Hepatic stellate cell (primary cell): ENCODE data around the gene POLK.
"Not testable (repeated sequence)": the region's sequence is repeated elsewhere in the genome, so short reads cannot be mapped to it uniquely, and the experiment has no call there.

Source experiments
- DNase-seq: peaks from one replicate; pipeline ENCODE4 v3.0.0; 2011; ENCODE audit warnings: low spot score

POLK gene

GRCh38 chr5:75551471-75551870 lies 39.8 kb downstream of the POLK start:
- DNase-seq = peak; percentile 7

GRCh38 chr5:75552764-75553163 lies 41.1 kb downstream of the POLK start:
- DNase-seq = no peak

- no peak for DNase-seq
Observed at GRCh38 chr5:75553358-75553757, 41.7 kb downstream of the POLK start.

GRCh38 chr5:75558221-75558620 lies 46.5 kb downstream of the POLK start:
- no peak for DNase-seq

GRCh38 chr5:75558981-75559632 lies 47.4 kb downstream of the POLK start:
- no peak for DNase-seq

- DNase-seq = not testable (repeated sequence)
Observed at GRCh38 chr5:75560655-75561054, 49.0 kb downstream of the POLK start.

GRCh38 chr5:75565991-75566709 lies 54.5 kb downstream of the POLK start:
- DNase-seq = not testable (repeated sequence)

- peak; percentile 55 for DNase-seq
Observed at GRCh38 chr5:75566710-75567309, 55.1 kb downstream of the POLK start.

GRCh38 chr5:75567710-75568109 lies 56.0 kb downstream of the POLK start:
- peak; percentile 8 for DNase-seq

- DNase-seq = no peak
Observed at GRCh38 chr5:75568202-75568601, 56.5 kb downstream of the POLK start.

- no peak for DNase-seq
Observed at GRCh38 chr5:75571547-75571946, 59.9 kb downstream of the POLK start.

- no peak for DNase-seq
Observed at GRCh38 chr5:75574791-75575190, 63.1 kb downstream of the POLK start.

GRCh38 chr5:75578280-75578679 lies 66.6 kb downstream of the POLK start:
- DNase-seq = not testable (repeated sequence)

GRCh38 chr5:75584641-75585040 lies 73.0 kb downstream of the POLK start:
- no peak for DNase-seq

GRCh38 chr5:75588666-75589065 lies 77.0 kb downstream of the POLK start:
- no peak for DNase-seq

GRCh38 chr5:75600535-75600934 lies 88.8 kb downstream of the POLK start:
- no peak for DNase-seq

- DNase-seq = no peak
Observed at GRCh38 chr5:75601567-75601966, 89.9 kb downstream of the POLK start.

GRCh38 chr5:75601996-75602395 lies 90.3 kb downstream of the POLK start:
- DNase-seq = peak; percentile 35

- no peak for DNase-seq
Observed at GRCh38 chr5:75603371-75603770, 91.7 kb downstream of the POLK start.

GRCh38 chr5:75603821-75604220 lies 92.1 kb downstream of the POLK start:
- no peak for DNase-seq

GRCh38 chr5:75607341-75607740 lies 95.7 kb downstream of the POLK start:
- DNase-seq = not testable (repeated sequence)

- no peak for DNase-seq
Observed at GRCh38 chr5:75608870-75609269, 97.2 kb downstream of the POLK start.

- no peak for DNase-seq
Observed at GRCh38 chr5:75610201-75610600, 98.5 kb downstream of the POLK start.
